ENCODE measurements around the gene PDZD2. TPM values are rescaled to one million over a fixed set of nuclear protein-coding genes. Genes with fewer than 3 reads are reported as not detected.

PDZD2 gene
- total RNA-seq, 1 donor from 2014 or later: 0.38 TPM

GRCh38 chr5:31776976-31777651, 138.2 kb downstream of the PDZD2 start:
- H3K4me1 Mint-ChIP-seq: peaks cover 15% of the 10 kb centered on the region

GRCh38 chr5:31781772-31782171, 142.8 kb downstream of the PDZD2 start:
- H3K4me3 Mint-ChIP-seq: no peak overlapping the region
- peaks cover 12% of the 10 kb centered on the region for H3K4me1 Mint-ChIP-seq
- no peak overlapping the region for H3K27ac Mint-ChIP-seq
- ChIA-PET POLR2A (no interaction called here), CTCF (no interaction called here)
- DNase-seq (no peak), ATAC-seq (ENCODE audit: low read depth) (no peak)
- peaks cover 2% of the 10 kb centered on the region for H3K27me3 Mint-ChIP-seq
- intact Hi-C loops (cut with micrococcal nuclease): no loop called here
- TF ChIP-seq CTCF (IDR thresholded peaks at IDR 0.05): no peak
- peaks cover 2% of the 10 kb centered on the region for H3K9me3 Mint-ChIP-seq
- no peaks in the 10 kb centered on the region for H3K36me3 Mint-ChIP-seq (ENCODE audit: low read depth)

More at GRCh38 chr5:31776976-31777651, 138.2 kb downstream of the PDZD2 start:
- ChIA-PET CTCF (no interaction called here), POLR2A (no interaction called here)
- no peak for DNase-seq
- no peak for ATAC-seq (ENCODE audit: low read depth)
- TF ChIP-seq CTCF (IDR thresholded peaks at IDR 0.05): no peak
- Mint-ChIP-seq H3K27me3 (no peaks in the 10 kb centered on the region), H3K36me3 (ENCODE audit: low read depth) (no peaks in the 10 kb centered on the region), H3K4me3 (no peak overlapping the region), H3K27ac (no peak overlapping the region), H3K9me3 (peaks cover 2% of the 10 kb centered on the region)
- intact Hi-C loops (cut with micrococcal nuclease): no loop called here

- ATAC-seq (ENCODE audit: low read depth) (no peak), DNase-seq (no peak)
- H3K27ac Mint-ChIP-seq: no peak overlapping the region
- H3K27me3 Mint-ChIP-seq: peaks cover 2% of the 10 kb centered on the region
- peaks cover 2% of the 10 kb centered on the region for H3K9me3 Mint-ChIP-seq
- CTCF ChIA-PET: no interaction called here
- no peaks in the 10 kb centered on the region for H3K36me3 Mint-ChIP-seq (ENCODE audit: low read depth)
- TF ChIP-seq CTCF (IDR thresholded peaks at IDR 0.05): no peak
- POLR2A ChIA-PET: no interaction called here
- peaks cover 12% of the 10 kb centered on the region for H3K4me1 Mint-ChIP-seq
- H3K4me3 Mint-ChIP-seq: no peak overlapping the region
- intact Hi-C loops (cut with micrococcal nuclease): no loop called here
Observed at GRCh38 chr5:31783086-31783645, 144.2 kb downstream of the PDZD2 start.

GRCh38 chr5:31783731-31784130, 144.8 kb downstream of the PDZD2 start:
- Mint-ChIP-seq H3K27me3 (peaks cover 2% of the 10 kb centered on the region), H3K4me1 (peaks cover 12% of the 10 kb centered on the region), H3K4me3 (no peak overlapping the region), H3K36me3 (ENCODE audit: low read depth) (no peaks in the 10 kb centered on the region), H3K27ac (no peak overlapping the region), H3K9me3 (no peaks in the 10 kb centered on the region)
- POLR2A ChIA-PET: no interaction called here
- DNase-seq (no peak), ATAC-seq (ENCODE audit: low read depth) (no peak)
- intact Hi-C loops (cut with micrococcal nuclease): no loop called here
- CTCF ChIA-PET: no interaction called here
- TF ChIP-seq CTCF (IDR thresholded peaks at IDR 0.05): no peak

GRCh38 chr5:31786090-31786631, 147.2 kb downstream of the PDZD2 start:
- no peak overlapping the region for H3K4me3 Mint-ChIP-seq
- ChIA-PET POLR2A (no interaction called here), CTCF (no interaction called here)
- no peak for TF ChIP-seq CTCF (IDR thresholded peaks at IDR 0.05)
- H3K4me1 Mint-ChIP-seq: peaks cover 4% of the 10 kb centered on the region
- DNase-seq (no peak), ATAC-seq (ENCODE audit: low read depth) (no peak)
- no peak overlapping the region for H3K27ac Mint-ChIP-seq
- H3K36me3 Mint-ChIP-seq (ENCODE audit: low read depth): no peaks in the 10 kb centered on the region
- intact Hi-C loops (cut with micrococcal nuclease): no loop called here
- H3K27me3 Mint-ChIP-seq: peaks cover 2% of the 10 kb centered on the region
- H3K9me3 Mint-ChIP-seq: no peaks in the 10 kb centered on the region

All from activated B cell treated with CpG ODN at 0.5 μM for 24 hours (primary cell).